GM19324 (cell line): ENCODE measurements around the gene RIN3.
"Not testable (repeated sequence)": the region's sequence is repeated elsewhere in the genome, so short reads cannot be mapped to it uniquely, and the experiment has no call there.

Experiments used
- ATAC-seq: cut with Tn5 transposase; IDR thresholded peaks from one replicate; pipeline ENCODE4 v1.9.1; 2021; ENCODE audit warnings: mild to moderate bottlenecking, moderate library complexity; ENCODE audit not compliant: unreplicated experiment, low FRiP score

The RIN3 gene

GRCh38 chr14:92677955-92678354, 164.4 kb downstream of the RIN3 start:
- ATAC-seq = no peak

DNA sequence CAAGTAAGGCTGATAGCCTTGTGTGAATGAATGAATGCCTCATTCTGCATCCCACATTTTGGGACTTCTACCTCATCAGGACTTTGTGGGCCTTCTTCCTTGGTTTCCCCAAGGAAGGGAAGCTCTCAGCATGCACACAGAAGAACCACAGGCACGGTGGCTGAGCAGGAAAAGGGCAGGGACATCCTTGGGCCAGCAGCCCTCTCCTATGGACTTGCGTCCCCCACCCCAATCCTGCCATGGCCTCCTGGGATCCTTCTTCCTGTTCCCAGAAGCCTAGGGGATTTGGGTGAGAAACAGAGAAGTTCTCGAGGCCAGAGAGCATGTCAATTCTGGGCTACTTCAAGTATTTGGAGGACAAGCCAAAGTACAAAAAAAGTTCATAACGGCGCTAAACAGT, 165.2 kb downstream of the RIN3 start:
- ATAC-seq = no peak

DNA sequence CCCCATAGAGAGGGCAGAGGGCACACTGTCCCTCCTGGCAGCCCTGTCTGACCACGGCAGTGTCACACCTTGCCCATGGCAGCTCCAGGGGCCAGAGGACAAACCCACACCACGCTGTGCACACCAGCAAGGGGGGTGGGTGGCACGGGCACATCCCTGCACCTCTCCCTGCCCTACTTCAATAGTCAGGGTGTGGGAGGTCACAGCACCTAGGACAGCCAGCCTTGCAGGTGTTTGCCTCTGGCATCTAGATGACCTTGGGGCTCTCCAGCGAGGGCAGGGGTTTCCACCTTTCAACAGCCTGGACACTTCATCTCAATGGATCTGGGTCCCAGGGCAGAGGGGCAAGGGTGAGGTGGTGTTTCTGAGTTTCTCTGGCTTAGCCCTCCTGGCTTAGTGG, 165.7 kb downstream of the RIN3 start:
- ATAC-seq = no peak

- ATAC-seq = not testable (repeated sequence)
Measured at GRCh38 chr14:92680330-92680729, 166.7 kb downstream of the RIN3 start.

DNA sequence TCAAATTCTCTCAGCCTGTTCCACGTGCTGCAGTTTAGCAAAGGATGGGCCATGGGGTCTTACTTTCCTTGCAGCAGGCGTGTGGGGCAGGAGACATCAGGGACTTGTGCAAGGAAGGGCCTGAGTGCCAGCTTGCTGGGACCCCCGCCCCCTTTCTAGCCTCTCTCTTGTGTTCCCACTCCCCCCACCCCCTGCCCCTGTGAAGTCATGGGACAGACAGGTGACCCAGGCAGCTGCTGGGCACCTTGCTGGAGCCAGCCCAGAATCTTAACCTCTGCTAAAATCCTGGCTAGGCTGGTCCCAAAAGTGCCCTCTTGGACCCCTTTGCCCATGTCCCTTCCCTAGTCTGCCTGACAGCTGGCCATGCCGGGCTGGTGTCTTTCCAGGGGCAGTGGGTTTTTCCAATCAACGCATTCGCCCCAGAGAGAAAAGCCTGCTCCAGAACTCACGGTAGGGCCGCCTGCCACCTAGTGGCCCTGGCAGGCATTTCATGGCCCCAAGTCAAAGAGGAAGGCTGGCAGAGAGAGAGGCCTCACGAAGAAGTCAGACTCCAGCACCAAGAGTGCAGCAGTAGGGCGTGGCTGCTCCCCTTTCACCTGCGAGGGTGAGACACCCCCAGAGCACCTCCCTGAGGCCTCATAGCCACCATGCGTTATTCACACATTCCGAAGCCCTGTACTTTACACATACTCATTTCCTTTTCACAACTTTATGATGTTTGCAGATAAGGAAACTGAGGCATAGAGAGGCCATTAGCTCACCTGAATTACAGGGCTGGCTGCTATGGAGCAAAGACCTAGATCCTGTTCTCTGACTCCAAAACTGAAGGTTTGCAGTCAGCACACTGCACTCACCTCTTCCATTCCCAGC, 167.4 kb downstream of the RIN3 start:
- ATAC-seq = no peak

DNA sequence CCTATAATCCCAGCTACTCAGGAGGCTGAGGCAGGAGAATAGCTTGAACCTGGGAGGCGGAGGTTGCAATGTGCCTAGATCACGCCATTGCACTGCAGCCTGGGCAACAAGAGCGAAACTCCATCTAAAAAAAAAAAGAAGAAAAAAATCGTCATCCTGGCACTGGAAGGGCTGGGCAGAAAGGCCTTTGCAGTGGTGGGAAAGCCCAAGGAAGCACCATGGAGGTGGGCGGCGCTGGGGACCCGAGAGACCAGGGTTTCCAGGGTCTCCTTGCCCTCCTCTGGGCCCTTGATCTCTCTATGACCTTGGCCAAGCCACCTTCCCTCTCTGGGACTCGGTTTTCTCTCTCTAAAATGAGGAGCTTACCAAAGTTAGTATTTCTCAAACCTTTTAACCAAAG, 169.5 kb downstream of the RIN3 start:
- ATAC-seq = no peak

GRCh38 chr14:92684801-92685560, 171.4 kb downstream of the RIN3 start:
- no peak for ATAC-seq

DNA sequence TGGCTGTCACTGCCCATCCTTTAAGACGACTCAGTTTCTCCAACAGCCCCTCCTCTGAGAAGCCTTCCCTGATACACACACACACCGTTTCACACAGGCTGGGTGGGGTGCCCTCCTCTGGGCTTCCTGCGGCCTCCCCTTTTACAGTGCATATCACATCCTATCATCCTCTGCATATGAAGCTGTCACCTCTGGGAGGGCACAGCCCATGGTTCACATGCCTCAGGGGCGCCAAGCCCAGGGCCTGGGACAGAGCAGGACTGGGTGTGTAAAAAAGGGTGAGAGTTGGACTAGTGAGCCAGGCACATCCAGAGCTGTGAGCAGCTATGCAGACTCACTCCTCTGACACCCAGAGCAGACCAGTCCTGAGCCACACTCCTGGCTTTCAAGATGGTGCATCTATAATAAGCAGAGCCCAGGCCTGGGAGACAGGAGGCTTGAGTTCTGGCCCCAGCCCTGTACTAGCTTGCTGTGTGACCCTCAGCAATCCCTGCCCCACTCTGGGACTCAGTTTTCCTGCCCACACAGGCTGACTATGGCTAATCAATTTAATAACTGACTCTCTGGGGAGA, 172.3 kb downstream of the RIN3 start:
- ATAC-seq = no peak

GRCh38 chr14:92686411-92686899, 172.9 kb downstream of the RIN3 start:
- no peak for ATAC-seq

DNA sequence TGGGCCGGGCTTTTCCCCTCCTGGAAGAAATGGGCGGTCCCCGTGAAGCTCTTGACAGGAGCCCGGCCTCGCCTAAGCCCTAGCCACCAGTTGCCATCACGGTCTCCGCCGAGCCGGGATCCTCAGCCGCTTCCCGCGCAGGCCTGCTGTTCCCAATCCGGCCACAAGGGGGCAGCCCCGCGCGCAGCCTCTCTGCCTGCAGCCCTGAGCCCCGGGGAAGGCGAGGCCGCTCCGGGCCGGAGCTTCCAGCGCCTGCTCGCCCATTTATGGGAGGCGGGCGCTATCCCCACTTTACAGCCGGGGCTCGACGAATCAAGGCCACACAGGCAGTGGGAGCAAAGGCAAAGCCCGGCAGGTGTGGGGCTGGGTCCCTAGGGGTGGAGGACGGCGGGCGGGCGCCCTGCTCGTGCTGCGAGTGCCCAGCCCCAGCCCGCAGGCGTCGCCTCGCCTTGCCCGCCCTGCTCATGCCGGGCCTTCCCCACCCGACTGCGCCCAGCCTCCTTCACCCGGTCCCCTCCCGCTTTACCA, 173.4 kb downstream of the RIN3 start:
- ATAC-seq = no peak

GRCh38 chr14:92687681-92688433, 174.3 kb downstream of the RIN3 start:
- no peak for ATAC-seq

DNA sequence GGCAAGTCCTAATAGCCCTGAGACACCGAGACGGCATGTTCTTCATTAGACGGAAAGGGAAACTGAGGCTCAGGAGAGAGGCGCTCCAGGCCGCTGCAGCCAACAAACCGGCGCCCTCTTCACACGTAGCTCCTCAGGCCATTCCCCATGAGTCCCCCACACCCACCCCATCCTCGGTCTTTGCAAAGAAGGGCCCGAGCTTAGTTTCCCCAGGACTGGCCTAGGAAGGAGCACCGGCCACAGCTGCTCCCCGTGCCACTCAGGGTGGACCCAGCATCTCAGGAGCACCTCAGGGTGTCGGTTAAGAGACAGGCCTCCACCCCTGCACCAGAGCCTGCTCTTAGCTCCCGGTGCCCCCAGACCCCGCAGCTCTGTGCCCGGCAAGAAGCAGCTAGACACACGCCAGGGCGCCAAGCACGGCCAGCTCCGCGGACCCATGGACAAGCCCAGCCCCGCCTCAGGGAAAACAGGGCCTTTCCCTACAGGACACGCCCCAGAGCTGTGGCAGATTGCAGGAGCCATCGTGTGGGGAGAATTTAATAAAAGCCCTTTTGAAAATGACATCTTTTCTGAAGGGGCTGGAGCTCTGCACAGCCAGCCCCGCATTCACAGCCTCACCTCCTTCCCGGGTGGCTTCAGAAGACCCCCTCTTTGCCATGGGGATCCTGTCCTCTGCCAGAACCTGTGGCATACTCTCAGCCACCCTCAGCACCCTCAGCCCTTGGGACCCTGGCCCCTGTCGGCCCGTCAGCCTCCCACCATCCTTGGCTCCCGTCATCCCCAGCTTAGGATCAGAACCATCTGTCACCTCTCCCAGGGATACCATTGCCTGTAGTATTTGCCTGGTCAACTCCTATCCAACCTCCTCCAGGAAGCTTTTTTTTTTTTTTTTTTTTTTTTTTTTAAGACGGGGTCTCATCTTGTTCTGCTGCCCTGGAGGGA, 175.1 kb downstream of the RIN3 start:
- ATAC-seq = no peak

DNA sequence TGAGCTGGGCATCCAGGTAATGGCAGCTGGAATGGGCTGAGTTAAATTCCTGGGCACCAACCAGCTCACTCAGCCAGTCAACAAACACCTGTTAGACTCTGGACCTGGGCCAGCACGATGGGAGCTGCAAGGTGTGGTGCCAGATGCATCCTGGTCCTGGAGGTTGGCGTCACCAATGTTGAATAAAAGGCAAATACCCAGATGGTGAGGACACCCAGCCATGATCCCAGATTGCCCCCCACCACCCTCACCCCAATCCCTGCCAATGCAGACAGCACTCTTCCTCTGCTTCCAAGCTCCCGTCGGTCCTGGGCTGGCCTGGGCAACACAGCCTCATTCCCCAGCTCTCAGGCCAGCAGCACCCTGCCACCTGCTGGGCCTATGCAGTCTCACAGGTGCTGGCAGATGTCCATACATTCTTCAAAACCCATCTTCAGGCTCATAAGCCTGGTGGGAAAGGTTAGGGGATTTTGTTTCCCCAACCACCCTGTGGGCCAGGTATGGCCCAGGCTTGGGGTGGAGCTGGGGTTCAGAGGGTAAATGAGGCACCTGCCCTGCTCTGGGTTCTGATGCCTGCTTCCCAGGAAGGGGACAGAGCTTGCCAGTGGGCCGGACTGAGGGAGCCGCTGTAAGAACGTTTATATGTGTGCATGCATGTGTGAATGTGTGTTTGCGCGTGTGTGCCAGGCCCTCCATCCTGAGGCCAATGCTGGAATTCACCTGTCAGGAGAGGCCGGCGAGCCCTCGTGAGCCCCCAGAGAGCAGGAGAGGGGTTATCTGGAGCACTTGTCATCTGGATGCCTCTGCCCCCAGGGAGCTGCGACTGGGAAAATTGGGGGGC, 176.8 kb downstream of the RIN3 start:
- no peak for ATAC-seq

GRCh38 chr14:92692822-92693226, 179.2 kb downstream of the RIN3 start:
- no peak for ATAC-seq

DNA sequence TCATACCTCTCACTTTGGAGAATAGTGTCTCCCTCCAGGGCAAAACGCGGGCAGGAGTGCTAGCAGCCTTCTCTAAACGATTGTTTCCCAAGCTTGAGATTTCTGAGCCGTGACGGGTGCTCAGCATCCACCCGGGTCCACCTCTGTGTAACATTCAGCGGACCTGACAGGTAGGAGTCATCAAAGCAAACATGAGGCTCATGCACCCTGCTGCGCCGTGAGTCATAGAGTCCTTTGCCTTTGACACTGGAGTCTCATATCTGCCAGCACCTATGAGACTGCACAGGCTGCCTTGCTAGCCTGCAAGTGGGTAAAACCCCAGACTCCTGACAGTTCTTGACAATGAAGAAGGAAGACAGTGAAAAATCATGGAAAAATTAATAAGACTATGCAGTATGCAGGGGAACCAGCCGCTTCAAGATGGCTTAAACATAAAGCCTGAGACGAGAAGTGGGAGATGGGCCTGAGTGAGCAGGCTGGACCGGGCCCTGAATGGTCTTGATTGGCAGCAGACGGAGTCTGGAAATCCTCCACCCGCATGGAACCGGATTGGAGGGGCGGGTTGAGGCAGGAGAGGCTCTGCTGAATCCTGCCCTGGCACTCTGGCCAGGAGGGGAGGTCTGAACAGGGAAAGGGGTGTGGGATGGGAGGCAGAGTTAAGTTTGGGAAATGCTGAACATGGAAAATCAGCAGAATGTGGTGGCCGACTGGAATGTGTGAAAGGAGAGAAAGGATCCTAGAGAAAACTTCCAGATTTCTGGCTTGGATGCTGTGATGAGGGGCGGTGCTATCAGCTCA, 180.6 kb downstream of the RIN3 start:
- ATAC-seq = no peak

GRCh38 chr14:92694807-92695206, 181.2 kb downstream of the RIN3 start:
- no peak for ATAC-seq

- no peak for ATAC-seq
Measured at GRCh38 chr14:92695562-92695961, 182.0 kb downstream of the RIN3 start.

DNA sequence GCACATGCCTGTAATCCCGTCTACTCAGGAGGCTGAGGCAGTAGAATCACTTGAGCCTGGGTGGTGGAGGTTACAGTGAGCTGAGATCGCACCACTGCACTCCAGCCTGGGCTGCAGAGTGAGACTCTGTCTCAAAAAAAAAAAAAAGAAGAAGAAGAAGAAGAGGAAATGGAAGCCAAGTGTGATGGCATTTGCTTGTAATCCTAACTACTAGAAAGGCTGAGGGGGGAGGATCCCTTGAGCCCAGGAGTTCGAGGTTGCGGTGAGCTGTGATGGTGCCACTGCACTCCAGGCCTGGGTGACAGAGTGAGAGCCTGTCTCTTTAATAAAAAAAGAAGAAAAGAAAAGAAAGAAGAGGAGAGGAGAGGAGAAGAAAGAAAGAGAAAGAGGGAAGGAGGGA, 182.8 kb downstream of the RIN3 start:
- ATAC-seq = no peak
